Uterus (tissue), 4 donors: ENCODE data around the gene CCDC85A. TPM values are rescaled to one million over a fixed set of nuclear protein-coding genes. Genes with fewer than 3 reads are reported as not detected.

Source experiments
- DNase-seq, 2 donors: peaks; one replicate each; pipeline ENCODE4 v3.0.0-alpha.2; 2019 to 2020
- H3K27ac ChIP-seq, 2 donors: fragments of 200-600 bp; sonication (generic); 1 replicate in 1 of 2; 2 replicates in 1 of 2; pipeline ENCODE4 v1.5.1; 2016 to 2018
- H3K27me3 ChIP-seq, 2 donors: fragments of 200-600 bp; sonication (generic); one replicate each; pipeline ENCODE4 v1.5.1; 2018 to 2019; ENCODE audit warnings: control low read depth in 1 of 2
- H3K36me3 ChIP-seq, 2 donors: fragments of 200-600 bp; sonication (generic); one replicate each; pipeline ENCODE4 v1.5.1; 2019; ENCODE audit warnings: control low read depth in 1 of 2
- H3K4me1 ChIP-seq, 2 donors: fragments of 200-600 bp; sonication (generic); one replicate each; pipeline ENCODE4 v1.5.1; 2018 to 2019; ENCODE audit warnings: control low read depth in 1 of 2
- H3K4me3 ChIP-seq, 2 donors: fragments of 200-600 bp; sonication (generic); 1 replicate in 1 of 2; 2 replicates in 1 of 2; pipeline ENCODE4 v1.5.1; 2018 to 2019; ENCODE audit warnings: mild to moderate bottlenecking in 1 of 2
- H3K9me3 ChIP-seq, 2 donors: fragments of 200-600 bp; sonication (generic); one replicate each; pipeline ENCODE4 v1.5.1; 2019; ENCODE audit warnings: control low read depth in 1 of 2
- POLR2A ChIP-seq, 2 donors: fragments of 450-650 bp; IDR thresholded peaks; one replicate each; pipeline ENCODE4 v1.6.1; 2016; ENCODE audit warnings: antibody characterized with exemption in 2 of 2, mild to moderate bottlenecking in 1 of 2, moderate library complexity in 1 of 2
- intact Hi-C: fragments of 100-400 bp; cut with DNase I; formaldehyde crosslinking; loops from one replicate; pipeline ENCODE4 v1.15.1; 2023; ENCODE audit warnings: low total_unique reads
- total RNA-seq, 4 donors: library from RNA; depleted of rRNA in 3 of 4; stranded (reverse); fragments of >200 nt in 3 of 4; gene quantifications; one replicate each; pipeline versions ENCODE4 v1.1.0 to v1.2.4, GENCODE V29; 2014 to 2023
- TF ChIP-seq, protein P1 (sequence below), 4 experiments: fragments of 200-600 bp in 2 of 4; fragments of 450-650 bp in 2 of 4; sonication (generic) in 2 of 4; IDR thresholded peaks; one replicate each; pipeline ENCODE4 v1.5.1; 2016 to 2019; ENCODE audit warnings: antibody characterized with exemption in 4 of 4, mild to moderate bottlenecking in 2 of 4, moderate library complexity in 1 of 4
- donor health status: DM: yes; HTN: yes; CAD: no.

Gene CCDC85A
- total RNA-seq, 4 donors from 2014 or later, result 4.7 to 23.2 (median 16.8) TPM

- DNase-seq, result no peak
- H3K27ac ChIP-seq, result no peak overlapping the region
- no peaks in the 10 kb centered on the region for H3K9me3 ChIP-seq
- no peak for TF ChIP-seq POLR2A (IDR thresholded peaks at IDR 0.05)
- TF ChIP-seq, protein P1, sequence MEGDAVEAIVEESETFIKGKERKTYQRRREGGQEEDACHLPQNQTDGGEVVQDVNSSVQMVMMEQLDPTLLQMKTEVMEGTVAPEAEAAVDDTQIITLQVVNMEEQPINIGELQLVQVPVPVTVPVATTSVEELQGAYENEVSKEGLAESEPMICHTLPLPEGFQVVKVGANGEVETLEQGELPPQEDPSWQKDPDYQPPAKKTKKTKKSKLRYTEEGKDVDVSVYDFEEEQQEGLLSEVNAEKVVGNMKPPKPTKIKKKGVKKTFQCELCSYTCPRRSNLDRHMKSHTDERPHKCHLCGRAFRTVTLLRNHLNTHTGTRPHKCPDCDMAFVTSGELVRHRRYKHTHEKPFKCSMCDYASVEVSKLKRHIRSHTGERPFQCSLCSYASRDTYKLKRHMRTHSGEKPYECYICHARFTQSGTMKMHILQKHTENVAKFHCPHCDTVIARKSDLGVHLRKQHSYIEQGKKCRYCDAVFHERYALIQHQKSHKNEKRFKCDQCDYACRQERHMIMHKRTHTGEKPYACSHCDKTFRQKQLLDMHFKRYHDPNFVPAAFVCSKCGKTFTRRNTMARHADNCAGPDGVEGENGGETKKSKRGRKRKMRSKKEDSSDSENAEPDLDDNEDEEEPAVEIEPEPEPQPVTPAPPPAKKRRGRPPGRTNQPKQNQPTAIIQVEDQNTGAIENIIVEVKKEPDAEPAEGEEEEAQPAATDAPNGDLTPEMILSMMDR (IDR thresholded peaks at IDR 0.05), result no peak
- no peaks in the 10 kb centered on the region for H3K27me3 ChIP-seq
- no peaks in the 10 kb centered on the region for H3K36me3 ChIP-seq
- no peaks in the 10 kb centered on the region for H3K4me1 ChIP-seq
- intact Hi-C loops, result no loop called here
- H3K4me3 ChIP-seq, result no peak overlapping the region
These were observed 131.0 kb downstream of the CCDC85A start for GRCh38 chr2:56314796-56315195.

- no peak for DNase-seq
- H3K36me3 ChIP-seq, result no peaks in the 10 kb centered on the region
- H3K9me3 ChIP-seq, result no peaks in the 10 kb centered on the region
- H3K4me1 ChIP-seq, result no peaks in the 10 kb centered on the region
- H3K27ac ChIP-seq, result no peak overlapping the region
- TF ChIP-seq, protein P1 (IDR thresholded peaks at IDR 0.05), result no peak
- no peak for TF ChIP-seq POLR2A (IDR thresholded peaks at IDR 0.05)
- intact Hi-C loops, result no loop called here
- H3K27me3 ChIP-seq, result no peaks in the 10 kb centered on the region
- H3K4me3 ChIP-seq, result no peak overlapping the region
These were observed 131.6 kb downstream of the CCDC85A start for GRCh38 chr2:56315376-56315775.

GRCh38 chr2:56316011-56316410 is 132.2 kb downstream of the CCDC85A start:
- Histone ChIP-seq H3K4me1 (no peaks in the 10 kb centered on the region), H3K27me3 (no peaks in the 10 kb centered on the region)
- intact Hi-C loops, result no loop called here

DNA sequence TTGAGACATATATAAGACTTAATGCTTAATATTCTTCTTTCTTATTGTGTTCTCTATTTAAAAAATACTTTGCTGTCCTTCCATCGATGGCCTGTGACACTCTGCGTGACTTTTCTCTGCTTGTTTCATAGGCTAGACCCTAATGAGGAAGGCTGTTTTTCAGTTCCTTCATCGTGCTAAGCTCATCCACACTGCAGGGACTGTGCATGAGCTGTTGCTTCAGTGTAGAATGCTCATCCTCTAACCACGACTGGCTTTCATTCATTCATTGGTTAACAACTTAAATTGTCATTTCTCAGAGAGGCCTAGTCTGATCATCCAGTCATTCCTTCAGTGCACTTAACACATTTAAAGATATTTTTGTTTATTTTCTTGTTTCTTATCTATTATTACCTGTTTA is 134.4 kb downstream of the CCDC85A start:
- TF ChIP-seq, protein P1 (IDR thresholded peaks at IDR 0.05), result no peak
- no peak for TF ChIP-seq POLR2A (IDR thresholded peaks at IDR 0.05)
- H3K4me1 ChIP-seq, result no peaks in the 10 kb centered on the region
- no peaks in the 10 kb centered on the region for H3K9me3 ChIP-seq

More at GRCh38 chr2:56316011-56316410, 132.2 kb downstream of the CCDC85A start:
- TF ChIP-seq, protein P1 (IDR thresholded peaks at IDR 0.05), result no peak
- TF ChIP-seq POLR2A (IDR thresholded peaks at IDR 0.05), result no peak
- H3K4me3 ChIP-seq, result no peak overlapping the region
- H3K27ac ChIP-seq, result no peak overlapping the region
- H3K36me3 ChIP-seq, result no peaks in the 10 kb centered on the region
- no peak for DNase-seq
- no peaks in the 10 kb centered on the region for H3K9me3 ChIP-seq

DNA sequence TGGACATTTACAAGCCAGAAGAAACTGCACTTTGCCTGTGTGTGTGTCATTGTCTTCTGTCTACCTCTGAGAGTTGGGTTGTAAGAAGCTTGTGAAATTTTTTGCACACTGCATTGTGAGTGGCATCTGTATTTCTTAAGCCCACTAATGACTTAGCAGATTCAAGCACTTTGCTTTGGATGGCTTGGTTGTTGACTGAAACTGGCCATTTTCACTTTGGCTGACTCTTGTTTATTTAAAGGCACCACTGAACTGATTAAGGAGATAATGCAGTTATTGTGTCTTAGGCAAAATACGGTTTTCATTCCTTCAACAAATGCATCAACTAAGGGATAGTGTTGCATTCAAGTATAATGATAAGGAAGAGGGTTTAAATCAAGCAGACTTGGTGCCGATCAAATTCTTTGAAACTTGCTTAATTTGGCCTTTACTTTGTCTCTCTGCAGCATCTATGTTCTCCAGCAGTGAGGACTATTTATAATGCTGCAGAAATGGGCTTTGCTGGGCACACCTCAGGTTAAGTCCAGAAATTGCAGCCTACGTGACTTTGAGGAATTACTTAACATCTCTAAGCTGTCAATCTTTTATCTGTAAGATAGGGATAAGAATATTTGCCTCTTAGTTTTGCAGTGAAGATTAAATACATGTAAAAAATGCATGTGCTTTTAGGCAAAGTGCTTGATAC is 142.0 kb downstream of the CCDC85A start:
- intact Hi-C loops, result no loop called here
- Histone ChIP-seq H3K27me3 (no peaks in the 10 kb centered on the region), H3K9me3 (no peaks in the 10 kb centered on the region), H3K4me1 (no peaks in the 10 kb centered on the region), H3K27ac (no peak overlapping the region), H3K36me3 (no peaks in the 10 kb centered on the region), H3K4me3 (no peak overlapping the region)
- DNase-seq, result no peak
- TF ChIP-seq POLR2A (IDR thresholded peaks at IDR 0.05), result no peak
- TF ChIP-seq, protein P1 (IDR thresholded peaks at IDR 0.05), result no peak

More for the DNA sequence above, 134.4 kb downstream of the CCDC85A start:
- no peaks in the 10 kb centered on the region for H3K36me3 ChIP-seq
- no peak overlapping the region for H3K4me3 ChIP-seq
- H3K27ac ChIP-seq, result no peak overlapping the region
- intact Hi-C loops, result no loop called here
- no peak for DNase-seq
- H3K27me3 ChIP-seq, result no peaks in the 10 kb centered on the region
